GM19043 (cell line): ENCODE results near the gene RPP38.
A peak's percentile ranks its signal among the peaks of the same experiment; 100 is the strongest.

Source experiments
- ATAC-seq: cut with Tn5 transposase; IDR thresholded peaks from one replicate; pipeline ENCODE4 v1.9.1; 2021; ENCODE audit warnings: low read depth; ENCODE audit not compliant: unreplicated experiment

Gene RPP38

GRCh38 chr10:15097011-15097812 is at the start of gene RPP38:
TSS of gene RPP38 (plus strand) at chr10:15097355. CDS start at chr10:15103315, 5,960 bp downstream.
- peak; percentile 73 for ATAC-seq

GRCh38 chr10:15049533-15049932 is 47.6 kb upstream of the RPP38 start:
- ATAC-seq = no peak

GRCh38 chr10:15052121-15052520 is 45.0 kb upstream of the RPP38 start:
- no peak for ATAC-seq

- ATAC-seq = no peak
These were observed 44.1 kb upstream of the RPP38 start for GRCh38 chr10:15053061-15053460.

GRCh38 chr10:15058689-15059088 is 38.5 kb upstream of the RPP38 start:
- ATAC-seq = no peak

- no peak for ATAC-seq
These were observed 37.2 kb upstream of the RPP38 start for GRCh38 chr10:15059914-15060313.

- ATAC-seq = no peak
These were observed 36.5 kb upstream of the RPP38 start for GRCh38 chr10:15060638-15061037.

GRCh38 chr10:15067154-15067553 is 30.0 kb upstream of the RPP38 start:
- no peak for ATAC-seq

- no peak for ATAC-seq
These were observed 28.4 kb upstream of the RPP38 start for GRCh38 chr10:15068802-15069201.

- ATAC-seq = no peak
These were observed 27.9 kb upstream of the RPP38 start for GRCh38 chr10:15069230-15069629.

GRCh38 chr10:15072358-15072757 is 24.8 kb upstream of the RPP38 start:
- ATAC-seq = no peak

GRCh38 chr10:15075421-15075820 is 21.7 kb upstream of the RPP38 start:
- ATAC-seq = no peak

GRCh38 chr10:15083674-15084501 is 13.3 kb upstream of the RPP38 start:
- no peak for ATAC-seq

- ATAC-seq = no peak
These were observed 12.6 kb upstream of the RPP38 start for GRCh38 chr10:15084502-15084922.

GRCh38 chr10:15088428-15089261 is 8.5 kb upstream of the RPP38 start, which contains the start of gene ACBD7:
TSS of gene ACBD7 (minus strand) at chr10:15088776. CDS start at chr10:15088728, 48 bp downstream.
- peak; percentile 100 for ATAC-seq

GRCh38 chr10:15091418-15091817 is 5.7 kb upstream of the RPP38 start:
- ATAC-seq = no peak

- no peak for ATAC-seq
These were observed 4.2 kb upstream of the RPP38 start for GRCh38 chr10:15092855-15093408.

- ATAC-seq = peak; percentile 9
These were observed 519 bp upstream of the RPP38 start for GRCh38 chr10:15096661-15097010.

- no peak for ATAC-seq
These were observed 2.7 kb downstream of the RPP38 start for GRCh38 chr10:15099886-15100285.

GRCh38 chr10:15103513-15103912 is 6.4 kb downstream of the RPP38 start:
- no peak for ATAC-seq
